ENCODE measurements around the gene FBN1.

DNA sequence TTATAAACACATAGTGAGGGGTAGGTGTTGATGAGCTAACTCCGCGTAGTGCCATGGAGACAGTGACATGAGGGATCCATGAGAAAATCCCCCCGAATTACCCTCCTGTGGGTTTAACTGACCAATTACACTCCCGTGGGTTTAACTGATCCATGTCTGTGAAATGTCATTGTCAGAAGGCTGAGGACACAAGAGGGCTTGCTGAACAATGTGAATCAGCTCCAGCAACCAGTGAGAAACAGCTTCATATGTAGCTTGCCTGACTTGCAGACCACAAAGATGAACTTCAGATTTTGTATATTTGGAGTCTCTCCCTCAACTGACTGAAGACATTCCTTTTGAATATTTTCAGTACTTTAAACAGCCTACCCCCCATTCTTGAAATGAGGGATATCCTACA lies 144.9 kb downstream of the FBN1 start:
- TF ChIP-seq, protein P1, sequence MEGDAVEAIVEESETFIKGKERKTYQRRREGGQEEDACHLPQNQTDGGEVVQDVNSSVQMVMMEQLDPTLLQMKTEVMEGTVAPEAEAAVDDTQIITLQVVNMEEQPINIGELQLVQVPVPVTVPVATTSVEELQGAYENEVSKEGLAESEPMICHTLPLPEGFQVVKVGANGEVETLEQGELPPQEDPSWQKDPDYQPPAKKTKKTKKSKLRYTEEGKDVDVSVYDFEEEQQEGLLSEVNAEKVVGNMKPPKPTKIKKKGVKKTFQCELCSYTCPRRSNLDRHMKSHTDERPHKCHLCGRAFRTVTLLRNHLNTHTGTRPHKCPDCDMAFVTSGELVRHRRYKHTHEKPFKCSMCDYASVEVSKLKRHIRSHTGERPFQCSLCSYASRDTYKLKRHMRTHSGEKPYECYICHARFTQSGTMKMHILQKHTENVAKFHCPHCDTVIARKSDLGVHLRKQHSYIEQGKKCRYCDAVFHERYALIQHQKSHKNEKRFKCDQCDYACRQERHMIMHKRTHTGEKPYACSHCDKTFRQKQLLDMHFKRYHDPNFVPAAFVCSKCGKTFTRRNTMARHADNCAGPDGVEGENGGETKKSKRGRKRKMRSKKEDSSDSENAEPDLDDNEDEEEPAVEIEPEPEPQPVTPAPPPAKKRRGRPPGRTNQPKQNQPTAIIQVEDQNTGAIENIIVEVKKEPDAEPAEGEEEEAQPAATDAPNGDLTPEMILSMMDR (IDR thresholded peaks at IDR 0.05): no peak
- no peak for TF ChIP-seq POLR2A (IDR thresholded peaks at IDR 0.05)

All from sigmoid colon (tissue), 3 donors.